NCI-H1092 (cell line): Measurements from ENCODE around the gene TMEM200B.
"Not testable (repeated sequence)": the region's sequence is repeated elsewhere in the genome, so short reads cannot be mapped to it uniquely, and the experiment has no call there.

Experiments used
- DNase-seq: peaks from one replicate; lab custom pipeline; 2025; lab: John Stamatoyannopoulos, UW

Gene TMEM200B

GRCh38 chr1:29108041-29108440 is 15.7 kb downstream of the TMEM200B start:
- not testable (repeated sequence) for DNase-seq

GRCh38 chr1:29105822-29106221 is 17.9 kb downstream of the TMEM200B start:
- no peak for DNase-seq

DNA sequence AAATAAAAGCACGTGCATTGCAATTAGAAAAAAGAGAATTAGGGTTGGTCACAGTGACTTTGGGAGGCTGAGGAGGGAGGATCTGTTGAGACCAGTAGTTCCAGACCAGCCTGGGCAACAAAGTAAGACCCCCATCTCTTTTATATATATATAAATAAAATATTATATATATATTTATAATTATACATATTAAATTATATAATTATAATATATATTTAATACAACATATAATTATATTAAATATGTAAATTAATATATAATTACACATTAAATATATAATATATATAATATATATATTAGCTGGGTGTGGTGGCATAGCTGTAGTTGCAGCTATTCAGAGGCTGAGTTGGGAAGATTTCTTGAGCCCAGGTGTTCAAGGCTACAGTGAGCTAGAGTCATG is 23.2 kb downstream of the TMEM200B start:
- no peak for DNase-seq

DNA sequence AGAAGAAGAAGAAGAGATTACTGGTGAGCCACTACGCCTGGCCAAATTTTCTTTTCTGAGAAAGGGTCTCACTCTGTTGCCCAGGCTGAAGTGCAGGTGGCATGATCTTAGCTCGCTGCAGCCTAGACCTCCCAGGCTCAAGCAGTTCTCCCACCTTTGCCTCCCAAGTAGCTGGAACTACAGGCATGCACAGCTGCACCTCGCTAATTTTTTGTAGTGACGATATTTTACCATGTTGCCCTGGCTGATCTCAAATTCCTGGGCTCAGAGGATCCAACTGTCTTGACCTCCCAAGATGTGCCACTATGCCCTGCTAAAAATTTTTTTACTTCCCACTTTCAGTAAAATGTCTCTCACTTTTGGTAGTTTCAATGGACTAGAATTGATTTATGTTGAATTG is 24.4 kb downstream of the TMEM200B start:
- DNase-seq = no peak

- DNase-seq = peak; percentile 38
These were observed 27.3 kb downstream of the TMEM200B start for GRCh38 chr1:29096231-29096886.

- no peak for DNase-seq
These were observed 28.7 kb downstream of the TMEM200B start for GRCh38 chr1:29094954-29095353.

DNA sequence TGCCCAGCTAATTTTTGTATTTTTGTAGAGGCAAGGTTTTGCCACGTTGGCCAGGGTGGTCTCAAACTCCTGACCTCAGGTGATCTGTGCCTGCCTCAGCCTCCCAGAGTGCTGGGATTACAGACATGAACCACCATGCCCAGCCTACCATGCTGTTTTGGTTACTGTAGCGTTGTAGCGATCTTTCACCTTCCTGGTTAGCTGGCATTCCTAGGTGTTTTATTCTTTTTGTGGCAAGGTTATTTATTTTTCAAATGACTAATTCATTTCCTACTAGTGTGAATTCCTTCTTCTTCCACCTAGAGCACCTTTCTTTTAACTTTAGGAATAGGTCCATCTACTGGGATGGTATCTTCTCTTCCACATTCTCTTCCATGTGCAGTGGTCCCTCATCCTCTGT is 29.3 kb downstream of the TMEM200B start:
- no peak for DNase-seq

DNA sequence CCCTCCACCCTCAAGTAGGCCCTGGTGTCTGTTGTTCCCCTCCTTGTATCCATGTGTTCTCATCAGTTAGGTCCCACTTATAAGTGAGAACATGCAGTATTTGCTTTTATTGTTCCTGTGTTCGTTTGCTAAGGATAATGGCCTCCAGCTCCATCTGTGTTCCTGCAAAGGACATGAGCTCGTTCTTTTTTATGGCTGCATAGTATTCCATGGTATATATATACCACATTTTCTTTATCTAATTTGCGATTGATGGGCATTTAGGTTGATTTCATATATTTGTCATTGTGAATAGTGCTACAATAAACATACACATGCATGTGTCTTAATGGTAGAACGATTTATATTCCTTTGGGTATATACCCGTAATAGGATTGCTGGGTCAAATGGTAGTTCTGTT is 31.0 kb downstream of the TMEM200B start:
- DNase-seq = not testable (repeated sequence)

- no peak for DNase-seq
These were observed 32.6 kb downstream of the TMEM200B start for GRCh38 chr1:29090937-29091618.

- DNase-seq = no peak
These were observed 39.5 kb downstream of the TMEM200B start for GRCh38 chr1:29084196-29084521.

- no peak for DNase-seq
These were observed 40.1 kb downstream of the TMEM200B start for GRCh38 chr1:29083317-29084195.

GRCh38 chr1:29082519-29082918 is 41.2 kb downstream of the TMEM200B start:
- no peak for DNase-seq

DNA sequence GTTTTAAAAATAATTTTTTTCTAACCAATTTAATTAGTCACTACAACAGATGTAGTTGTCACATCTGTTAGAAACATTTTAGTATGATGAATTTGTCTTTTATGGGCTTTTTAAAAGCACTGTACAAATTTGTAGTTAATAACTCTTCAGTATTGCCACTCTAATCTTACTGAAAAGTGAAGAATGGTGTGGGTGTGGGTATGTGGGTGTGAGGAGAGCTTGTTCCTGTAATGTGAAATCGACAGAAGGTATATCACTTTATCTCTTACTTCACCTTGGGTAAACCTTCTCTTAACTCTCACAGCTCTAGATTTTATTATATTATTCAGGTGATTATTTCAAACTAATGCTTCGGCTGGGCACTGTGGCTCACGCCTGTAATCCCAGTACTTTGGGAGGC is 42.5 kb downstream of the TMEM200B start:
- DNase-seq = no peak

DNA sequence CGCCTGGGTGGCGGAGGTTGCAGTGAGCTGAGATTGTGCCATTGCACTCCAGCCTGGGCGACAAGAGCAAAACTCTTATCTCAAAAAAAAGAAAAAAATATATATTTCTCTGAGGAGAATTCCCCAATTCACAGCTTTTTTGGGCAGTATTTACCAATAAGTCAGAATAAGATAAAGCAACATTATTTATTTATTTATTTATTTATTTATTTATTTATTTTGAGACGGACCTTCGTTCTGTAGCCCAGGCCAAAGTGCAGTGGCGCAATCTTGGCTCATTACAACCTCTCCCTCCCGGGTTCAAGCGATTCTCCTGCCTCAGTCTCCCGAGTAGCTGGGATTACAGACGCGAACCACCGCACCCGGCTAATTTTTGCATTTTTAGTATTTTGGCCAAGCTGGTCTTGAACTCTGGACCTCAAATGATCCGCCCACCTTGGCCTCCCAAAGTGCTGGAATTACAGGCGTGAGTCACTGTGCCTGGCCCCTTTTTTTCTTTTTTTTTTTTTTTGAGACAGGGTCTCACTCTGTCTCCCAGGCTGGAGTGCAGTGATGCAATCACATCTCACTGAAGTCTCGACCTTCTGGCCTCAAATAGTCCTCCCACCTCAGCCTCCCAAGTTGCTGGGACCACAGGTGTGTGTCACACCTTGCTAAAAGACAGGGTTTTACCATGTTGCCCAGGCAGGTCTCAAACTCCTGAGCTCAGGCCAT is 43.6 kb downstream of the TMEM200B start:
- not testable (repeated sequence) for DNase-seq

DNA sequence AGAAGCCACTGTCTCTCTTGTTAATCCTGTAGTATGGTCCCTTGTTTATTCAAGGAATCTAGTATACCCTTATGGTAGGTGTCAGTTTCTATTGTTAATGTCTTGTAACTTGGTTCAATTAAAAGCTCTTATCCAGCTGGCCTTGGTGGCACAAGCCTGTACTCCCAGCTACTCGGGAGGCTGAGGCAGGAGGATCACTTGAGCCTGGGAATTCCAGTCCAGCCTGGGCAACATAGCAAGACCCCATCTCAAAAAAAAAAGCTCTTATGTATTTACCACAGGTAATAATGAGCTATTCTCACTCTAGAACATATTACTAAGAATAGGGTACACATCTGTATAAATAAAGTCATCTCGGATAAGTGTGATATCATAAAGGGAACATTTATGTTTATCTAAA is 46.5 kb downstream of the TMEM200B start:
- DNase-seq = no peak
